WTC11 (cell line): ENCODE measurements around the gene COPB2. TPM values are rescaled to one million over a fixed set of nuclear protein-coding genes. Genes with fewer than 3 reads are reported as not detected.

Experiments used
- ATAC-seq: fragments of 200-7000 bp; cut with Tn5 transposase; 2 replicates; pipeline ENCODE4 v1.10.0; 2021; ENCODE audit warnings: mild to moderate bottlenecking, moderate library complexity
- CTCF ChIA-PET: fragments of 300-600 bp; sonication (Branson Sonifier 250); formaldehyde crosslinking; loops from one replicate; lab custom pipeline; 2021; ENCODE audit warnings: antibody characterized with exemption; lab: Charles Lee
- POLR2A ChIA-PET: fragments of 350-600 bp; sonication (Branson Sonifier 250); formaldehyde crosslinking; loops from one replicate; lab custom pipeline; 2021; ENCODE audit warnings: antibody characterized with exemption; lab: Charles Lee
- DNase-seq: peaks from one replicate; pipeline ENCODE4 v3.0.0; 2021; ENCODE audit warnings: low spot score
- H3K27ac Mint-ChIP-seq: 2 replicates; pipeline ENCODE4 v1.8.0; 2021; ENCODE audit warnings: mixed read lengths
- H3K27me3 Mint-ChIP-seq: 2 replicates; pipeline ENCODE4 v1.8.0; 2021; ENCODE audit warnings: low read depth, mild to moderate bottlenecking, moderate library complexity, mixed read lengths
- H3K36me3 Mint-ChIP-seq: 2 replicates; pipeline ENCODE4 v1.8.0; 2021; ENCODE audit warnings: mixed read lengths
- H3K4me1 Mint-ChIP-seq: 2 replicates; pipeline ENCODE4 v1.8.0; 2022; ENCODE audit warnings: mixed read lengths
- H3K4me3 Mint-ChIP-seq: 2 replicates; pipeline ENCODE4 v1.8.0; 2021; ENCODE audit warnings: mild to moderate bottlenecking, moderate library complexity, mixed read lengths
- H3K9me3 Mint-ChIP-seq: 2 replicates; pipeline ENCODE4 v1.8.0; 2021; ENCODE audit warnings: mixed read lengths
- AR ChIP-seq: fragments of 250-450 bp; sonication (Bioruptor Pico); IDR thresholded peaks from 2 replicates; pipeline ENCODE4 v1.9.0; 2021; ENCODE audit warnings: mild to moderate bottlenecking
- CREB1 ChIP-seq: sonication (generic); formaldehyde crosslinking; IDR thresholded peaks from 2 replicates; pipeline ENCODE4 v1.8.0; 2023; ENCODE audit warnings: mild to moderate bottlenecking, missing genetic modification reagents
- CREM ChIP-seq: sonication (generic); formaldehyde crosslinking; IDR thresholded peaks from 2 replicates; pipeline ENCODE4 v1.8.1; 2022; ENCODE audit warnings: mild to moderate bottlenecking, missing genetic modification reagents, moderate library complexity
- E2F1 ChIP-seq: sonication (generic); formaldehyde crosslinking; IDR thresholded peaks from 2 replicates; pipeline ENCODE4 v1.8.0; 2022; ENCODE audit warnings: mild to moderate bottlenecking, missing genetic modification reagents
- EMX1 ChIP-seq: fragments of 250-450 bp; sonication (Bioruptor Pico); IDR thresholded peaks from 2 replicates; pipeline ENCODE4 v1.8.0; 2021; ENCODE audit warnings: mild to moderate bottlenecking
- ERG ChIP-seq: fragments of 250-450 bp; sonication (Bioruptor Pico); IDR thresholded peaks from 2 replicates; pipeline ENCODE4 v1.8.0; 2021; ENCODE audit warnings: mild to moderate bottlenecking
- FOXK1 ChIP-seq: sonication (generic); formaldehyde crosslinking; IDR thresholded peaks from 2 replicates; pipeline ENCODE4 v1.8.0; 2022; ENCODE audit warnings: mild to moderate bottlenecking, moderate library complexity, missing genetic modification reagents
- GTF2I ChIP-seq: fragments of 250-450 bp; sonication (Bioruptor Pico); conservative IDR thresholded peaks from 2 replicates; pipeline ENCODE4 v1.4.0; 2021; ENCODE audit warnings: mild to moderate bottlenecking
- MXD4 ChIP-seq: fragments of 250-450 bp; sonication (Bioruptor Pico); IDR thresholded peaks from 2 replicates; pipeline ENCODE4 v1.8.0; 2021; ENCODE audit warnings: mild to moderate bottlenecking, moderate library complexity, borderline replicate concordance
- NFE2L1 ChIP-seq: sonication (generic); formaldehyde crosslinking; IDR thresholded peaks from 2 replicates; pipeline ENCODE4 v1.8.1; 2023; ENCODE audit warnings: missing genetic modification reagents
- NFYB ChIP-seq: sonication (generic); formaldehyde crosslinking; conservative IDR thresholded peaks from 2 replicates; pipeline ENCODE4 v1.8.0; 2022; ENCODE audit warnings: low read depth, missing genetic modification reagents
- NR2C2 ChIP-seq: sonication (generic); formaldehyde crosslinking; IDR thresholded peaks from 2 replicates; pipeline ENCODE4 v1.8.0; 2022; ENCODE audit warnings: mild to moderate bottlenecking, missing genetic modification reagents
- PRRX2 ChIP-seq: fragments of 250-450 bp; sonication (Bioruptor Pico); IDR thresholded peaks from 2 replicates; pipeline ENCODE4 v1.8.0; 2021; ENCODE audit warnings: mild to moderate bottlenecking
- SP1 ChIP-seq: sonication (generic); formaldehyde crosslinking; conservative IDR thresholded peaks from 2 replicates; pipeline ENCODE4 v1.8.1; 2022; ENCODE audit warnings: missing genetic modification reagents
- TEAD1 ChIP-seq: sonication (generic); formaldehyde crosslinking; IDR thresholded peaks from 2 replicates; pipeline ENCODE4 v1.8.0; 2022; ENCODE audit warnings: mild to moderate bottlenecking, missing genetic modification reagents
- TP53 ChIP-seq: sonication (generic); formaldehyde crosslinking; IDR thresholded peaks from 2 replicates; pipeline ENCODE4 v1.8.1; 2023; ENCODE audit warnings: mild to moderate bottlenecking, missing genetic modification reagents
- USF1 ChIP-seq: sonication (generic); formaldehyde crosslinking; IDR thresholded peaks from 2 replicates; pipeline ENCODE4 v1.8.0; 2022; ENCODE audit warnings: mild to moderate bottlenecking, missing genetic modification reagents
- USF2 ChIP-seq: sonication (generic); formaldehyde crosslinking; IDR thresholded peaks from 2 replicates; pipeline ENCODE4 v1.8.1; 2023; ENCODE audit warnings: mild to moderate bottlenecking, missing genetic modification reagents, moderate library complexity
- ZNF281 ChIP-seq: sonication (generic); formaldehyde crosslinking; IDR thresholded peaks from 2 replicates; pipeline ENCODE4 v1.8.0; 2023; ENCODE audit warnings: mild to moderate bottlenecking, missing genetic modification reagents
- ZNF532 ChIP-seq: fragments of 250-450 bp; sonication (Bioruptor Pico); IDR thresholded peaks from 2 replicates; pipeline ENCODE4 v1.9.0; 2021; ENCODE audit warnings: mild to moderate bottlenecking, borderline replicate concordance
- total RNA-seq: library from RNA; stranded (reverse); gene quantifications from 3 replicates; pipeline ENCODE4 v1.2.3, GENCODE V29; 2021

The COPB2 gene
- total RNA-seq, 1 experiment from 2014 or later = 141 TPM

- H3K27ac Mint-ChIP-seq = no peak overlapping the region
- H3K9me3 Mint-ChIP-seq = no peaks in the 10 kb centered on the region
- ChIA-PET POLR2A (no interaction called here), CTCF (interaction anchor here (0.9 to 1.9 kb wide), 3 partner anchors 11 to 202 kb away, joined by 4 to 7 read pairs (median 6); no protein-coding TSS in a partner anchor)
- H3K4me3 Mint-ChIP-seq = no peak overlapping the region
- DNase-seq = no peak
- no peak for TF ChIP-seq MXD4
- TF ChIP-seq AR (CRISPR knock-in tag) = no peak
- TF ChIP-seq PRRX2 (CRISPR knock-in tag) = no peak
- H3K4me1 Mint-ChIP-seq = peaks cover 8% of the 10 kb centered on the region; the same call in 1 of the 2 replicates
- no peak for ATAC-seq
- H3K27me3 Mint-ChIP-seq = no peaks in the 10 kb centered on the region; the same call in none of the 2 replicates
- no peaks in the 10 kb centered on the region for H3K36me3 Mint-ChIP-seq
Observed at GRCh38 chr3:139313921-139314320, 75.5 kb downstream of the COPB2 start.

GRCh38 chr3:139312959-139313358 lies 76.5 kb downstream of the COPB2 start:
- peaks cover 10% of the 10 kb centered on the region; the same call in 1 of the 2 replicates for H3K4me1 Mint-ChIP-seq
- no peaks in the 10 kb centered on the region for H3K9me3 Mint-ChIP-seq
- ChIA-PET POLR2A (no interaction called here), CTCF (interaction anchor here (0.9 to 1.9 kb wide), 2 partner anchors 15 to 201 kb away, joined by 3 to 7 read pairs; no protein-coding TSS in a partner anchor)
- H3K27ac Mint-ChIP-seq = no peak overlapping the region
- H3K4me3 Mint-ChIP-seq = no peak overlapping the region
- H3K27me3 Mint-ChIP-seq = no peaks in the 10 kb centered on the region; the same call in none of the 2 replicates
- DNase-seq (no peak), ATAC-seq (no peak)
- H3K36me3 Mint-ChIP-seq = no peaks in the 10 kb centered on the region
- TF ChIP-seq NFYB (CRISPR knock-in tag) = no peak
- no peak for TF ChIP-seq CREM (CRISPR knock-in tag)
- no peak for TF ChIP-seq CREB1 (CRISPR knock-in tag)
- TF ChIP-seq TP53 = no peak
- TF ChIP-seq NR2C2 = no peak
- no peak for TF ChIP-seq TEAD1 (CRISPR knock-in tag)
- TF ChIP-seq GTF2I (CRISPR knock-in tag) = no peak
- TF ChIP-seq E2F1 = no peak
- TF ChIP-seq SP1 (CRISPR knock-in tag) = no peak
- no peak for TF ChIP-seq ZNF532 (CRISPR knock-in tag)
- TF ChIP-seq ZNF281 (CRISPR knock-in tag) = no peak
- TF ChIP-seq NFE2L1 (CRISPR knock-in tag) = no peak
- TF ChIP-seq FOXK1 (CRISPR knock-in tag) = no peak
- TF ChIP-seq EMX1 (CRISPR knock-in tag) = no peak
- TF ChIP-seq USF1 (CRISPR knock-in tag) = no peak
- TF ChIP-seq USF2 = no peak
- TF ChIP-seq ERG (CRISPR knock-in tag) = no peak
